HG03097 (cell line): ENCODE measurements around the gene WNT7B.

Experiments
- ATAC-seq: cut with Tn5 transposase; IDR thresholded peaks from one replicate; pipeline ENCODE4 v1.9.1; 2021; ENCODE audit not compliant: unreplicated experiment, low FRiP score

Gene WNT7B

GRCh38 chr22:45977003-45977411, at the start of gene WNT7B:
Gene WNT7B (minus strand): TSS chr22:45977162. CDS start chr22:45976754, 408 bp downstream.
- no peak for ATAC-seq

GRCh38 chr22:46025973-46026898, 49.3 kb upstream of the WNT7B start:
- no peak for ATAC-seq

GRCh38 chr22:46025225-46025972, 48.4 kb upstream of the WNT7B start:
- no peak for ATAC-seq

GRCh38 chr22:46024136-46024840, 47.3 kb upstream of the WNT7B start:
- ATAC-seq = no peak

- no peak for ATAC-seq
Observed at GRCh38 chr22:46023558-46023981, 46.6 kb upstream of the WNT7B start.

GRCh38 chr22:46022881-46023512, 46.0 kb upstream of the WNT7B start:
- no peak for ATAC-seq

- no peak for ATAC-seq
Observed at GRCh38 chr22:46021577-46021976, 44.6 kb upstream of the WNT7B start.

- no peak for ATAC-seq
Observed at GRCh38 chr22:46019351-46019750, 42.4 kb upstream of the WNT7B start.

- ATAC-seq = no peak
Observed at GRCh38 chr22:46018859-46019258, 41.9 kb upstream of the WNT7B start.

GRCh38 chr22:46017166-46017565, 40.2 kb upstream of the WNT7B start:
- no peak for ATAC-seq

- ATAC-seq = peak; percentile 72
Observed at GRCh38 chr22:46013460-46014416, 36.8 kb upstream of the WNT7B start.

- ATAC-seq = no peak
Observed at GRCh38 chr22:46012881-46013281, 35.9 kb upstream of the WNT7B start.

- no peak for ATAC-seq
Observed at GRCh38 chr22:46012182-46012880, 35.4 kb upstream of the WNT7B start.

GRCh38 chr22:46011627-46012181, 34.7 kb upstream of the WNT7B start:
- no peak for ATAC-seq

- ATAC-seq = no peak
Observed at GRCh38 chr22:46010951-46011626, 34.1 kb upstream of the WNT7B start.

- ATAC-seq = no peak
Observed at GRCh38 chr22:46010207-46010867, 33.4 kb upstream of the WNT7B start.

GRCh38 chr22:46009730-46010129, 32.8 kb upstream of the WNT7B start:
- ATAC-seq = no peak
